A673 (cell line): ENCODE data around the gene LRCOL1. TPM values are rescaled to one million over a fixed set of nuclear protein-coding genes. Genes with fewer than 3 reads are reported as not detected.

Experiments used
- BruUV-seq: library from RNA; stranded (reverse); fragments of 400-500 nt; replicated peaks from 2 replicates; lab custom pipeline; 2021; lab: Mats Ljungman, UMichigan
- CTCF ChIA-PET: fragments of 300-600 bp; sonication (Branson Sonifier 250); formaldehyde crosslinking; loops from one replicate; lab custom pipeline; 2022; ENCODE audit warnings: antibody characterized with exemption; lab: Charles Lee
- POLR2A ChIA-PET: fragments of 300-600 bp; sonication (Branson Sonifier 250); formaldehyde crosslinking; loops from one replicate; lab custom pipeline; 2022; ENCODE audit warnings: antibody characterized with exemption; ENCODE audit not compliant: low non-redundant PET; lab: Charles Lee
- DNase-seq: peaks from one replicate; pipeline ENCODE4 v3.0.0-alpha.2; 2015; ENCODE audit warnings: low spot score
- H3K27ac ChIP-seq: fragments of 200-600 bp; sonication (generic); 2 replicates; pipeline ENCODE4 v1.5.1; 2016; ENCODE audit warnings: mixed run types, low read depth, mild to moderate bottlenecking, mixed read lengths, antibody characterized with exemption, low read length; ENCODE audit not compliant: poor library complexity, severe bottlenecking
- H3K27me3 ChIP-seq: fragments of 200-600 bp; sonication (generic); replicated peaks from 2 replicates; pipeline ENCODE4 v1.6.1; 2017; ENCODE audit warnings: mixed run types, low read depth, mild to moderate bottlenecking, mixed read lengths, antibody characterized with exemption, low read length; ENCODE audit not compliant: insufficient read depth, poor library complexity
- H3K36me3 ChIP-seq: fragments of 200-600 bp; sonication (generic); 2 replicates; pipeline ENCODE4 v1.6.1; 2016; ENCODE audit warnings: mixed run types, mild to moderate bottlenecking, mixed read lengths, antibody characterized with exemption, low read length; ENCODE audit not compliant: insufficient read depth, poor library complexity, severe bottlenecking
- H3K4me1 ChIP-seq: fragments of 200-600 bp; sonication (generic); 2 replicates; pipeline ENCODE4 v1.6.1; 2017; ENCODE audit warnings: mixed run types, mild to moderate bottlenecking, mixed read lengths, antibody characterized with exemption, low read length; ENCODE audit not compliant: insufficient read depth, poor library complexity, severe bottlenecking
- H3K4me3 ChIP-seq: fragments of 200-600 bp; sonication (generic); 2 replicates; pipeline ENCODE4 v1.5.1; 2016; ENCODE audit warnings: low read depth, mixed run types, mild to moderate bottlenecking, mixed read lengths, low read length; ENCODE audit not compliant: poor library complexity, severe bottlenecking
- H3K9me3 ChIP-seq: fragments of 200-600 bp; sonication (generic); 2 replicates; pipeline ENCODE4 v1.6.1; 2016; ENCODE audit warnings: mixed run types, low read depth, mild to moderate bottlenecking, mixed read lengths, antibody characterized with exemption, low read length; ENCODE audit not compliant: poor library complexity, severe bottlenecking
- EZH2 ChIP-seq: fragments of 200-600 bp; sonication (generic); IDR thresholded peaks from 2 replicates; pipeline ENCODE4 v1.6.1; 2017; ENCODE audit warnings: borderline replicate concordance, low read depth, mild to moderate bottlenecking, mixed read lengths, antibody characterized with exemption, low read length; ENCODE audit not compliant: poor library complexity, severe bottlenecking
- intact Hi-C: fragments of 100-400 bp; cut with micrococcal nuclease; formaldehyde crosslinking; loops from one replicate; pipeline ENCODE4 v1.10.0; 2022; ENCODE audit not compliant: unreplicated experiment
- total RNA-seq: library from RNA; stranded (reverse); gene quantifications from 2 replicates; pipeline ENCODE4 v1.2.3, GENCODE V29; 2021
- TF ChIP-seq, protein P1 (sequence below): fragments of 300-800, 200-600 bp; sonication (generic); conservative IDR thresholded peaks from 2 replicates; pipeline ENCODE4 v1.5.1; 2017; ENCODE audit warnings: low read depth, mild to moderate bottlenecking, antibody characterized with exemption, low read length, moderate library complexity, mixed read lengths

Gene LRCOL1
- total RNA-seq, 1 experiment from 2014 or later = not detected

DNA sequence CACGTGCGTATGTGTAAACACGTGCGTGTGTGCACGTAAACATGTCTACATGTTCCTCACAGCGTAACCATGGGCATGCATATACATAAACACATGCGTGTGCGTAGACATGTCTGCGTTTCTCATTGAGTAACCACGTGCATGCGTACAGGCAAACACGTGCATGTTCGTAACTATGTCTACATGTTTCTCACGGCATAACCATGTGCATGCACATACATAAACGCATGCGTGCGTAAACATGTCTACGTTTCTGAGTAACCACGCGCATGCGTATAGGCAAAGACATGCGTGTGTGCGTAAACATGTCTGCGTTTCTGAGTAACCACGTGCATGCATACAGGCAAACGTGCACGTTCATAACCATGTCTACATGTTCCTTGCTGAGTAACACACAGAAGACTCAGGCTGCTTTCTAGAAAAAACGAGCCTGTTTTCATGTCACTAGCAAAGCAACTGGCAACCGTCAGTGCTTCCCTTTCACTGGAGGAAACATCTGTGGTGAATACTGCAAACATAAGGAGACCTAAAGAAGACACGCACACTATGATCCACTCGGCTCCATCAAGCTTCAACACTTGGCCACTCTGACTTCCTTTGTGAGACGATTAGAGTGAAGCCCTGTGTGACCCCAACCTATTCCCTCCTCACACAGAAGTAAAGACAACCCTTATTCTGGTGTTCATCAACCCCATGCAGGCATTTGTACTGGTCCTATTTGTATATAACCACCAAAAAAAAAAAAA, 47.9 kb upstream of the LRCOL1 start:
- Histone ChIP-seq H3K36me3 (peaks cover 97% of the 10 kb centered on the region), H3K27ac (no peak overlapping the region), H3K27me3 (no peaks in the 10 kb centered on the region), H3K4me3 (no peak overlapping the region), H3K9me3 (no peaks in the 10 kb centered on the region), H3K4me1 (no peaks in the 10 kb centered on the region)
- TF ChIP-seq, protein P1, sequence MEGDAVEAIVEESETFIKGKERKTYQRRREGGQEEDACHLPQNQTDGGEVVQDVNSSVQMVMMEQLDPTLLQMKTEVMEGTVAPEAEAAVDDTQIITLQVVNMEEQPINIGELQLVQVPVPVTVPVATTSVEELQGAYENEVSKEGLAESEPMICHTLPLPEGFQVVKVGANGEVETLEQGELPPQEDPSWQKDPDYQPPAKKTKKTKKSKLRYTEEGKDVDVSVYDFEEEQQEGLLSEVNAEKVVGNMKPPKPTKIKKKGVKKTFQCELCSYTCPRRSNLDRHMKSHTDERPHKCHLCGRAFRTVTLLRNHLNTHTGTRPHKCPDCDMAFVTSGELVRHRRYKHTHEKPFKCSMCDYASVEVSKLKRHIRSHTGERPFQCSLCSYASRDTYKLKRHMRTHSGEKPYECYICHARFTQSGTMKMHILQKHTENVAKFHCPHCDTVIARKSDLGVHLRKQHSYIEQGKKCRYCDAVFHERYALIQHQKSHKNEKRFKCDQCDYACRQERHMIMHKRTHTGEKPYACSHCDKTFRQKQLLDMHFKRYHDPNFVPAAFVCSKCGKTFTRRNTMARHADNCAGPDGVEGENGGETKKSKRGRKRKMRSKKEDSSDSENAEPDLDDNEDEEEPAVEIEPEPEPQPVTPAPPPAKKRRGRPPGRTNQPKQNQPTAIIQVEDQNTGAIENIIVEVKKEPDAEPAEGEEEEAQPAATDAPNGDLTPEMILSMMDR = no peak
- no peak for TF ChIP-seq EZH2
- no TSS peak for BruUV-seq
- intact Hi-C loops = no loop called here
- CTCF ChIA-PET = no interaction called here
- POLR2A ChIA-PET = no interaction called here
- no peak for DNase-seq

DNA sequence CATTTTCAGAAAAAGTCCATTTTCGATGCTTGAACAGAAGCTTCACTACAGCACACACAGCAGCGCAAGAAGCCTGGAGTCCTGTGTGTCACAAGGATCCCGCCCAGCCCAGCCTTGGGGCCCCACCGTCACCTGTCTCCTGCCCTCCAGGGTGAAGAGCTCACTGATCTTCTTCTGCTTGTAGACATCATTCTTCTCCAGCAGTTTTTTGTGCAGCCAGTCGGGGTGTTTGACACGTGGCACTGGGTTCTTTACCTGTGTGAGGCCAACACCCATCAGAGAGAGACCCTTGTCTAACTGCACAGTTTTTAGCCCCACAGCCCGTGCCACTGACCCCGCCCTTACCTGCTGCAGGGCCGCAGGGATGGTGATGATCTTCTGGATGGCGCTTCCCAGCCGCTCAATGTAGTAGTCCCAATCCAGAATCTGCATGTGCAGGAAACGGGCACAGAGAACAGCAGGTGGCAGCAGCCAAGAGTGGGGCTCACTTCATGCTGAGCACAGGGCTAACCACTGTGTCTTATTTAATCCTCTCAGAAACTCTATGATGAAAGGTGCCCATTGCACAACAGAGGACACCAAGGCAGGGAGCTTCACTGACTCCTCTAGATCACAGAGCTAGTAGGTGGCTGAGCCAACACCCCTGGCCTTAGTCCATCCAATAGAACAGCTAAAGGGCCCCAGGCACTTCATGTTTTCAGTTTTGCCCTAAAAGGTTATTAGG, 46.8 kb upstream of the LRCOL1 start:
- BruUV-seq = no TSS peak
- intact Hi-C loops = no loop called here
- no peaks in the 10 kb centered on the region for H3K9me3 ChIP-seq
- no peaks in the 10 kb centered on the region for H3K4me1 ChIP-seq
- H3K4me3 ChIP-seq = no peak overlapping the region
- DNase-seq = peak; percentile 28
- H3K36me3 ChIP-seq = peaks cover 97% of the 10 kb centered on the region
- CTCF ChIA-PET = no interaction called here
- H3K27me3 ChIP-seq = no peaks in the 10 kb centered on the region
- H3K27ac ChIP-seq = no peak overlapping the region
- POLR2A ChIA-PET = no interaction called here
- TF ChIP-seq, protein P1 = no peak
- no peak for TF ChIP-seq EZH2

DNA sequence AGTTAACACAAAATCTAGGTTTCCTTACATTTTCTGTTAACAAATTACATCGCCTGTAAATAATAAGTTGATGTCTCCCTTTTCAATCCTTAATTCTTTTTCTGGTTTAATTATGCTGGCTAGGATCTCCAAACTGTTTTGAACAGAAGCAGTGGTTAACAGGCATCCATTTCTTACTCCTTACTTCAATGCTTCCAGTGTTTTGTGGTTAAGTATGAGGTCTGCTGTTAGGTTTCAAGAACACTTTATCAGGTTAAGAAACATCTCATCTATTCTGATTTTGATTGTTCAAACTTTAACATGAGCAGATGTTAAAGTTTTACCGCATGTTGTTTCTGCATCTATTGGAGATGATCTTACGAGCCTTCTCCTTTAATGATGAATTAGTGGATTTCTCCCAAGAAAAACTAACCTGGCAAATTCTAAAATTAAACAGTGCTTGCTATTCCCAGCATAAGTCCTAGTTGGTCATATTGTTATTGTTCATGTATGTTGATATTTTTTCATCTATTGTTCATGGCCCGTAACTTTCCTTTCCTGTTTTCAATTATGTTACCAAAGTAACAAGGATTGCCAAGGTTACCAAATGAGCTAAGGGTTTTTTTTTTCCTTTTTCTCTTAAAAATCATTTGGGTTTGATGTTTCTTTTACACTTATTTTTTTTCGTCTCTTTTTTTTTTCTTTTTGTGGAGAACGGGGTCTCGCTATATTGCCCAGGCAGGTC, 43.3 kb upstream of the LRCOL1 start:
- CTCF ChIA-PET = no interaction called here
- TF ChIP-seq, protein P1 = no peak
- TF ChIP-seq EZH2 = no peak
- H3K27ac ChIP-seq = no peak overlapping the region

More for the DNA sequence above, 43.3 kb upstream of the LRCOL1 start:
- no peak for DNase-seq
- H3K9me3 ChIP-seq = no peaks in the 10 kb centered on the region
- intact Hi-C loops = no loop called here
- TSS peak; percentile 9 for BruUV-seq
- peaks cover 98% of the 10 kb centered on the region for H3K36me3 ChIP-seq
- H3K4me1 ChIP-seq = no peaks in the 10 kb centered on the region
- no peaks in the 10 kb centered on the region for H3K27me3 ChIP-seq
- POLR2A ChIA-PET = no interaction called here
- no peak overlapping the region for H3K4me3 ChIP-seq
